K562 (cell line): ENCODE results near the gene HYAL3. TPM values are rescaled to one million over a fixed set of nuclear protein-coding genes. Genes with fewer than 3 reads are reported as not detected.

Experiments used
- ATAC-seq: fragments of 200-7000 bp; cut with Tn5 transposase; 3 replicates; pipeline ENCODE4 v1.9.1; 2020; ENCODE audit warnings: moderate library complexity
- BruUV-seq: library from RNA; stranded (reverse); fragments of 400-500 nt; replicated peaks from 2 replicates; lab custom pipeline; 2021; lab: Mats Ljungman, UMichigan
- CTCF ChIA-PET: fragments of 300-600 bp; formaldehyde crosslinking; extraction: SDS; loops from one replicate; lab custom pipeline; 2021; ENCODE audit warnings: low intra/inter-chr PET ratio; lab: Yijun Ruan, JAX
- POLR2A ChIA-PET: fragments of 300-600, 350-650 bp; sonication (Branson Sonifier 250); formaldehyde crosslinking; extraction: SDS; loops from one replicate; lab custom pipeline; 2021; ENCODE audit warnings: antibody characterized with exemption, inconsistent platforms; lab: Yijun Ruan, JAX
- DNase-seq, 4 experiments: peaks; one replicate each; pipeline versions ENCODE4 v3.0.0 to v3.0.0-alpha.2; 2011 to 2018; ENCODE audit warnings: low spot score in 3 of 4, mixed read lengths in 3 of 4; ENCODE audit errors: extremely low read depth in 1 of 4
- FAIRE-seq: peaks from 2 replicates; lab custom pipeline; 2011; peaks lifted over from hg19 to GRCh38; lab: Jason Lieb, UNC
- H2AFZ ChIP-seq: 2 replicates; pipeline ENCODE4 v1.6.0; 2011; ENCODE audit warnings: low read depth, low read length, control low read depth, inconsistent platforms
- H3K27ac ChIP-seq: fragments of 200-600 bp; 3 replicates; pipeline ENCODE4 v1.8.0; 2011; ENCODE audit warnings: low read depth, mild to moderate bottlenecking, control low read depth, inconsistent platforms, low read length, moderate library complexity, mixed read lengths; ENCODE audit errors: extremely low read depth
- H3K27me3 ChIP-seq, 2 experiments: fragments of 300-600 bp in 1 of 2; 2 replicates in 1 of 2; 3 replicates in 1 of 2; pipeline versions ENCODE4 v1.6.0 to v1.8.0; 2011; ENCODE audit warnings: inconsistent platforms in 2 of 2, low read length in 2 of 2, mild to moderate bottlenecking in 1 of 2, mixed read lengths in 1 of 2, moderate library complexity in 1 of 2; ENCODE audit not compliant: control insufficient read depth in 2 of 2, insufficient read depth in 2 of 2
- H3K36me3 ChIP-seq: fragments of 300-600 bp; 3 replicates; pipeline ENCODE4 v1.8.0; 2011; ENCODE audit warnings: mild to moderate bottlenecking, low read length, inconsistent platforms; ENCODE audit not compliant: control insufficient read depth, insufficient read depth
- H3K4me1 ChIP-seq, 2 experiments: fragments of 200-600 bp in 1 of 2; replicated peaks in 1 of 2; 2 replicates in 1 of 2; 3 replicates in 1 of 2; pipeline versions ENCODE4 v1.5.1 to v1.8.0; 2011; ENCODE audit warnings: inconsistent platforms in 2 of 2, low read length in 2 of 2, mild to moderate bottlenecking in 1 of 2, mixed read lengths in 1 of 2, moderate library complexity in 1 of 2; ENCODE audit not compliant: control insufficient read depth in 2 of 2, insufficient read depth in 2 of 2
- H3K4me2 ChIP-seq: 2 replicates; pipeline ENCODE4 v1.6.1; 2011; ENCODE audit warnings: low read length, control low read depth, inconsistent platforms, mixed read lengths; ENCODE audit not compliant: insufficient read depth
- H3K4me3 ChIP-seq: fragments of 200-600 bp; sonication (generic), shearing (Covaris generic); 2 replicates; pipeline ENCODE4 v1.5.1; 2016; ENCODE audit warnings: control low read depth, inconsistent platforms
- H3K79me2 ChIP-seq: fragments of 200-600 bp; 3 replicates; pipeline ENCODE4 v1.8.0; 2011; ENCODE audit warnings: low read length, inconsistent platforms; ENCODE audit not compliant: control insufficient read depth, insufficient read depth
- H3K9ac ChIP-seq, 2 experiments: 2 replicates each; pipeline versions ENCODE4 v1.6.0 to v1.6.1; 2011; ENCODE audit warnings: low read depth in 2 of 2, low read length in 2 of 2, control low read depth in 1 of 2, inconsistent platforms in 1 of 2, mild to moderate bottlenecking in 1 of 2, mixed read lengths in 1 of 2; ENCODE audit not compliant: insufficient read depth in 1 of 2
- H3K9me1 ChIP-seq: one replicate; pipeline ENCODE4 v1.6.0; 2011; ENCODE audit warnings: inconsistent platforms, mild to moderate bottlenecking, low read length, moderate library complexity; ENCODE audit not compliant: control insufficient read depth, insufficient read depth
- H3K9me3 ChIP-seq: replicated peaks from 2 replicates; pipeline ENCODE4 v1.5.1; 2011; ENCODE audit warnings: low read depth, low read length, inconsistent platforms; ENCODE audit not compliant: control insufficient read depth, insufficient read depth
- H4K20me1 ChIP-seq: replicated peaks from 2 replicates; pipeline ENCODE4 v1.6.1; 2011; ENCODE audit warnings: low read length, inconsistent platforms, mixed read lengths; ENCODE audit not compliant: control insufficient read depth, insufficient read depth
- ATF4 ChIP-seq: fragments of 450-650 bp; formaldehyde crosslinking; IDR thresholded peaks from 2 replicates; pipeline ENCODE4 v1.4.0; 2022; ENCODE audit warnings: mild to moderate bottlenecking, moderate library complexity
- BCL6 ChIP-seq: fragments of 250-450 bp; sonication (Bioruptor Pico); IDR thresholded peaks from 2 replicates; pipeline ENCODE4 v1.4.0; 2020
- CC2D1A ChIP-seq: fragments of 450-650 bp; IDR thresholded peaks from 2 replicates; pipeline ENCODE4 v1.6.1; 2017; ENCODE audit warnings: mild to moderate bottlenecking
- CHD2 ChIP-seq: IDR thresholded peaks from 2 replicates; pipeline ENCODE4 v1.6.1; 2011; ENCODE audit warnings: low read depth, low read length
- DEAF1 ChIP-seq: fragments of 450-650 bp; formaldehyde crosslinking; IDR thresholded peaks from 2 replicates; pipeline ENCODE4 v1.4.0; 2020; ENCODE audit warnings: mild to moderate bottlenecking, moderate library complexity
- ETV1 ChIP-seq: fragments of 450-650 bp; conservative IDR thresholded peaks from 2 replicates; pipeline ENCODE4 v1.6.1; 2016; ENCODE audit warnings: missing genetic modification characterization, control low read depth, low read depth, missing compliant biosample characterization
- FUS ChIP-seq: fragments of 200-400 bp; formaldehyde crosslinking; optimal IDR thresholded peaks from 2 replicates; pipeline ENCODE3; 2017; ENCODE audit warnings: low read depth, low read length
- KDM2B ChIP-seq: fragments of 250-450 bp; sonication (Bioruptor Pico); IDR thresholded peaks from 2 replicates; pipeline ENCODE4 v1.8.0; 2021; ENCODE audit warnings: mild to moderate bottlenecking, moderate library complexity
- NR2C2 ChIP-seq, 2 experiments: fragments of 200-800 bp in 1 of 2; sonication (Bioruptor generic) in 1 of 2; sonication (generic) in 1 of 2; formaldehyde crosslinking in 1 of 2; IDR thresholded peaks; 2 replicates each; pipeline versions ENCODE4 v1.6.1 to v1.8.0; 2016 to 2022; ENCODE audit warnings: mild to moderate bottlenecking in 1 of 2, missing compliant biosample characterization in 1 of 2, missing genetic modification characterization in 1 of 2, missing genetic modification reagents in 1 of 2
- PHF21A ChIP-seq: fragments of 450-650 bp; IDR thresholded peaks from 2 replicates; pipeline ENCODE4 v1.6.1; 2017; ENCODE audit warnings: low read depth, borderline replicate concordance
- PRDM10 ChIP-seq: fragments of 450-650 bp; IDR thresholded peaks from 2 replicates; pipeline ENCODE4 v1.6.1; 2018; ENCODE audit not compliant: partially characterized antibody
- RBM25 ChIP-seq: fragments of 200-400 bp; formaldehyde crosslinking; IDR thresholded peaks from 2 replicates; pipeline ENCODE4 v1.6.1; 2018; ENCODE audit warnings: low read length, low read depth, moderate library complexity; ENCODE audit not compliant: severe bottlenecking
- RFX5 ChIP-seq: IDR thresholded peaks from 2 replicates; pipeline ENCODE4 v1.6.1; 2011; ENCODE audit warnings: low read depth, mild to moderate bottlenecking, improper control_type of control experiment, low read length
- TAF7 ChIP-seq: fragments of 450-650 bp; IDR thresholded peaks from 2 replicates; pipeline ENCODE4 v1.6.1; 2016; ENCODE audit warnings: missing genetic modification characterization, missing compliant biosample characterization
- ZNF444 ChIP-seq: fragments of 250-450 bp; sonication (Bioruptor Pico); IDR thresholded peaks from 2 replicates; pipeline ENCODE4 v1.4.0; 2020; ENCODE audit warnings: mild to moderate bottlenecking, moderate library complexity
- WGBS: fragments of 100-300 bp; shearing (Covaris generic); methylation state at CpG from one replicate; pipeline ENCODE4 v1.1.6; 2016; ENCODE audit warnings: low coverage, mixed read lengths; ENCODE audit not compliant: insufficient coverage; ENCODE audit errors: missing lambda C conversion rate; 5-methylcytosine and 5-hydroxymethylcytosine counted together
- in situ Hi-C: fragments of 300-500 bp; cut with MboI; formaldehyde crosslinking; loops from 4 replicates; pipeline ENCODE4 v1.15.0; 2018; ENCODE audit warnings: inconsistent platforms, mixed read lengths
- intact Hi-C: fragments of 100-400 bp; cut with micrococcal nuclease; formaldehyde crosslinking; loops from 2 replicates; pipeline ENCODE4 v1.14.2; 2022
- polyA plus RNA-seq, 8 experiments: library from polyadenylated mRNA; depleted of rRNA in 4 of 8; stranded (reverse) in 5 of 8; unstranded in 3 of 8; fragments of >200 nt; fragmentation: Nextera tagmentation in 2 of 8; fragmentation: Illumina TruSeq in 1 of 8; extraction: Ambion mirVana in 2 of 8; extraction: Trizol in 1 of 8; gene quantifications; 2 replicates each; pipeline versions ENCODE4 v1.2.1 to v1.2.3, GENCODE V29; 2011 to 2014; ENCODE audit warnings: inconsistent platforms in 1 of 8, missing spikeins in 1 of 8
- total RNA-seq, 7 experiments: library from RNA; depleted of rRNA in 6 of 7; stranded (reverse); fragments of >200 nt in 6 of 7; fragmentation: Illumina TruSeq in 2 of 7; extraction: Trizol in 2 of 7; gene quantifications; 2 replicates each; pipeline versions ENCODE4 v1.2.1 to v1.2.3, GENCODE V29; 2011 to 2021; ENCODE audit warnings: low replicate concordance in 1 of 7

Gene HYAL3
- total and polyA plus RNA-seq, 9 of the 15 experiments (the other 6 are each of a cell fraction or from before 2014, with no cell fraction given): 0.38 to 9.1 (median 6.8) TPM

- CTCF ChIA-PET: interaction anchor here (0.7 kb wide), 1 partner anchor 368 kb away, joined by 3 read pairs; no protein-coding TSS in a partner anchor
- intact Hi-C loops: loop anchor here (2.0 kb wide), 1 partner anchor 31 kb away; the partner anchor contains the start of gene TUSC2
- ATAC-seq (no peak), DNase-seq (peak in 2 of 4 experiments; percentile 36 to 54), FAIRE-seq (peak; percentile 72)
- WGBS: 4% methylated on average over 9 of the region's 9 CpGs
- H4K20me1 ChIP-seq: no peaks in the 10 kb centered on the region
- H3K9ac ChIP-seq: peak overlapping the region; percentile 66 to 97
- in situ Hi-C loops: no loop called here
- no peaks in the 10 kb centered on the region for H3K9me3 ChIP-seq
- H3K9me1 ChIP-seq: no peaks in the 10 kb centered on the region
- peaks cover 46% of the 10 kb centered on the region for H3K79me2 ChIP-seq
- peaks cover 19% of the 10 kb centered on the region; the same call in 2 of the 3 replicates for H3K36me3 ChIP-seq
- H3K4me3 ChIP-seq: peak overlapping the region; percentile 83
- peak overlapping the region; percentile 76 for H3K27ac ChIP-seq
- H3K27me3 ChIP-seq: no peaks in the 10 kb centered on the region
- H3K4me1 ChIP-seq: peaks cover 21 to 70% of the 10 kb centered on the region in 2 experiments; a peak in 4 of 5 replicates
- peak overlapping the region; percentile 86 for H3K4me2 ChIP-seq
- POLR2A ChIA-PET: interaction anchor here (1.1 to 1.5 kb wide), 2 partner anchors 11 to 30 kb away, joined by 3 to 8 read pairs; partner anchors contain the start of gene TUSC2
- BruUV-seq: TSS peak; percentile 40
- H2AFZ ChIP-seq: no peak overlapping the region; the same call in 1 of the 2 replicates
- TF ChIP-seq KDM2B (CRISPR knock-in tag) (no peak), TAF7 (tag) (no peak), RFX5 (no peak), CC2D1A (no peak), CHD2 (no peak), DEAF1 (CRISPR knock-in tag) (no peak), BCL6 (CRISPR knock-in tag) (no peak), ATF4 (no peak), FUS (no peak), PHF21A (no peak), ETV1 (tag) (0 out of 2 replicates have a peak, but pooled peaks have one; percentile 21), ZNF444 (CRISPR knock-in tag) (no peak), NR2C2 (CRISPR knock-in tag; IDR thresholded peaks at IDR 0.05) (no peak), NR2C2 (tag; IDR thresholded peaks at IDR 0.05) (no peak), RBM25 (no peak), PRDM10 (peak; percentile 6)
These were observed 1.1 kb downstream of the HYAL3 start for GRCh38 chr3:50297896-50298725.
